AG08396 (cell line): ENCODE measurements around the gene DIO3.
"Not testable (repeated sequence)": the region's sequence is repeated elsewhere in the genome, so short reads cannot be mapped to it uniquely, and the experiment has no call there.

ENCODE experiments used
- DNase-seq: peaks from one replicate; pipeline ENCODE4 v3.0.0; 2012; ENCODE audit warnings: low spot score, mixed read lengths

The DIO3 gene

GRCh38 chr14:101559250-101559623 is 2.1 kb upstream of the DIO3 start:
- no peak for DNase-seq

- DNase-seq = peak; percentile 62
These were observed 1.4 kb upstream of the DIO3 start for GRCh38 chr14:101559624-101560533.

GRCh38 chr14:101560534-101561113 is 671 bp upstream of the DIO3 start:
- DNase-seq = no peak

- no peak for DNase-seq
These were observed 699 bp downstream of the DIO3 start for GRCh38 chr14:101561897-101562490.

- no peak for DNase-seq
These were observed 1.5 kb downstream of the DIO3 start for GRCh38 chr14:101562659-101563351.

GRCh38 chr14:101563352-101563653 is 2.0 kb downstream of the DIO3 start:
- DNase-seq = no peak

GRCh38 chr14:101563654-101564443 is 2.6 kb downstream of the DIO3 start:
- no peak for DNase-seq

GRCh38 chr14:101564444-101564776 is 3.1 kb downstream of the DIO3 start:
- DNase-seq = no peak

- DNase-seq = no peak
These were observed 3.8 kb downstream of the DIO3 start for GRCh38 chr14:101564819-101565698.

GRCh38 chr14:101567252-101567651 is 6.0 kb downstream of the DIO3 start:
- no peak for DNase-seq

- DNase-seq = no peak
These were observed 9.7 kb downstream of the DIO3 start for GRCh38 chr14:101571004-101571403.

GRCh38 chr14:101572526-101572925 is 11.2 kb downstream of the DIO3 start:
- not testable (repeated sequence) for DNase-seq

- no peak for DNase-seq
These were observed 12.0 kb downstream of the DIO3 start for GRCh38 chr14:101573289-101573688.

GRCh38 chr14:101575581-101575980 is 14.3 kb downstream of the DIO3 start:
- DNase-seq = no peak

- DNase-seq = no peak
These were observed 16.1 kb downstream of the DIO3 start for GRCh38 chr14:101577221-101577909.

GRCh38 chr14:101578489-101578888 is 17.2 kb downstream of the DIO3 start:
- DNase-seq = no peak

GRCh38 chr14:101579372-101580080 is 18.2 kb downstream of the DIO3 start:
- no peak for DNase-seq

- DNase-seq = no peak
These were observed 20.5 kb downstream of the DIO3 start for GRCh38 chr14:101581806-101582205.

- DNase-seq = no peak
These were observed 21.0 kb downstream of the DIO3 start for GRCh38 chr14:101582294-101582693.
